A549 (cell line): ENCODE measurements around the gene MORC3. TPM values are rescaled to one million over a fixed set of nuclear protein-coding genes. Genes with fewer than 3 reads are reported as not detected.
"Not testable (repeated sequence)": the region's sequence is repeated elsewhere in the genome, so short reads cannot be mapped to it uniquely, and the experiment has no call there.

Experiments
- ATAC-seq, 2 experiments: fragments of 200-7000 bp in 1 of 2; fragments of >200 bp in 1 of 2; cut with Nextera tagmentation in 1 of 2; cut with Tn5 transposase in 1 of 2; 3 replicates each; pipeline versions ENCODE4 v1.8.0 to v1.9.1; 2018 to 2020; ENCODE audit warnings: mild to moderate bottlenecking in 1 of 2, moderate library complexity in 1 of 2
- CTCF ChIA-PET: fragments of 300-600 bp; sonication (Branson Sonifier 250); formaldehyde crosslinking; extraction: SDS; loops from one replicate; lab custom pipeline; 2021; ENCODE audit warnings: antibody characterized with exemption, inconsistent platforms; lab: Yijun Ruan, JAX
- POLR2A ChIA-PET: fragments of 350-600 bp; formaldehyde crosslinking; extraction: SDS; loops from one replicate; lab custom pipeline; 2021; ENCODE audit warnings: antibody characterized with exemption, inconsistent platforms; lab: Yijun Ruan, JAX
- DNase-seq, 2 experiments: peaks; one replicate each; pipeline versions ENCODE4 v3.0.0 to v3.0.0-alpha.2; 2011 to 2016; ENCODE audit warnings: low read depth in 1 of 2, low spot score in 1 of 2
- FAIRE-seq: peaks from 2 replicates; lab custom pipeline; 2011; peaks lifted over from hg19 to GRCh38; lab: Jason Lieb, UNC
- H3K27ac ChIP-seq, 2 experiments: fragments of >200 bp; sonication (Bioruptor Twin); formaldehyde crosslinking; 3 replicates each; pipeline ENCODE4 v1.5.1; 2016 to 2017
- H3K4me1 ChIP-seq: fragments of >200 bp; sonication (Bioruptor Twin); formaldehyde crosslinking; 3 replicates; pipeline ENCODE4 v1.6.1; 2016
- H3K4me2 ChIP-seq: fragments of >200 bp; sonication (Bioruptor Twin); formaldehyde crosslinking; 3 replicates; pipeline ENCODE4 v1.6.1; 2016
- H3K4me3 ChIP-seq: fragments of >200 bp; sonication (Bioruptor Twin); formaldehyde crosslinking; 3 replicates; pipeline ENCODE4 v1.5.1; 2016
- H3K9me3 ChIP-seq: fragments of >200 bp; sonication (Bioruptor Twin); formaldehyde crosslinking; 3 replicates; pipeline ENCODE4 v1.6.1; 2016
- ATOH8 ChIP-seq: fragments of 250-450 bp; sonication (Bioruptor Pico); IDR thresholded peaks from 2 replicates; pipeline ENCODE4 v1.5.0; 2020; ENCODE audit warnings: low read depth, mild to moderate bottlenecking, moderate library complexity
- BHLHE40 ChIP-seq: IDR thresholded peaks from 2 replicates; pipeline ENCODE4 v1.6.1; 2012; ENCODE audit warnings: low read depth, low read length, inconsistent platforms
- CBX2 ChIP-seq: fragments of 200-600 bp; sonication (generic); IDR thresholded peaks from 2 replicates; pipeline ENCODE4 v1.6.1; 2016; ENCODE audit warnings: low read depth, mild to moderate bottlenecking, borderline replicate concordance
- CHD4 ChIP-seq: fragments of 200-600 bp; sonication (generic); IDR thresholded peaks from 2 replicates; pipeline ENCODE4 v1.6.1; 2016; ENCODE audit warnings: antibody characterized with exemption, mild to moderate bottlenecking, borderline replicate concordance
- EHMT2 ChIP-seq: fragments of 200-600 bp; sonication (generic); IDR thresholded peaks from 2 replicates; pipeline ENCODE4 v1.6.1; 2016; ENCODE audit warnings: antibody characterized with exemption, low read depth, mild to moderate bottlenecking, moderate library complexity
- ELK1 ChIP-seq: fragments of 150-350 bp; IDR thresholded peaks from 2 replicates; pipeline ENCODE4 v1.6.1; 2014; ENCODE audit warnings: low read depth, mild to moderate bottlenecking, low read length
- ESRRA ChIP-seq: fragments of 150-350 bp; IDR thresholded peaks from 2 replicates; pipeline ENCODE4 v1.6.1; 2014; ENCODE audit warnings: mild to moderate bottlenecking, low read length, borderline replicate concordance
- GATA3 ChIP-seq: IDR thresholded peaks from 2 replicates; pipeline ENCODE4 v1.6.1; 2012; ENCODE audit warnings: borderline replicate concordance
- HMGXB4 ChIP-seq: fragments of 250-450 bp; sonication (Bioruptor Pico); IDR thresholded peaks from 2 replicates; pipeline ENCODE4 v1.5.0; 2021; ENCODE audit warnings: mild to moderate bottlenecking, moderate library complexity, borderline replicate concordance
- HOXA7 ChIP-seq: fragments of 250-450 bp; sonication (Bioruptor Pico); IDR thresholded peaks from 2 replicates; pipeline ENCODE4 v1.5.0; 2020; ENCODE audit warnings: mild to moderate bottlenecking, moderate library complexity
- RCOR1 ChIP-seq: fragments of 150-350 bp; IDR thresholded peaks from 2 replicates; pipeline ENCODE4 v1.6.1; 2014; ENCODE audit warnings: antibody characterized with exemption, low read length, low read depth
- RFX5 ChIP-seq: fragments of 450-650 bp; IDR thresholded peaks from 2 replicates; pipeline ENCODE4 v1.7.1; 2014; ENCODE audit warnings: antibody characterized with exemption, mild to moderate bottlenecking, moderate library complexity
- ZFP36 ChIP-seq: fragments of 450-650 bp; IDR thresholded peaks from 2 replicates; pipeline ENCODE4 v1.6.1; 2014; ENCODE audit warnings: borderline replicate concordance; ENCODE audit not compliant: partially characterized antibody
- WGBS: methylation state at CpG from one replicate; pipeline ENCODE4 v1.1.6; 2017; ENCODE audit errors: missing lambda C conversion rate; 5-methylcytosine and 5-hydroxymethylcytosine counted together
- polyA plus RNA-seq, 4 experiments: library from polyadenylated mRNA; depleted of rRNA in 3 of 4; stranded (reverse); fragments of >200 nt; fragmentation: RNase III in 1 of 4; extraction: RNeasy Plus Mini Kit Qiagen cat#74134 plus additional on column Dnase treatment in 1 of 4; gene quantifications; 2 replicates in 3 of 4; 3 replicates in 1 of 4; pipeline ENCODE4 v1.2.3, GENCODE V29; 2011 to 2017
- TF ChIP-seq, protein P1 (sequence below): fragments of 200-600 bp; sonication (generic); IDR thresholded peaks from 2 replicates; pipeline ENCODE4 v1.6.1; 2016; ENCODE audit warnings: antibody characterized with exemption, mild to moderate bottlenecking, moderate library complexity
- TF ChIP-seq, protein P2 (sequence below): IDR thresholded peaks from 2 replicates; pipeline ENCODE4 v1.6.1; 2012

The MORC3 gene
- polyA plus RNA-seq, 2 of the 4 experiments (the other 2 are of a cell fraction) = 9.7 to 21.5 TPM

DNA sequence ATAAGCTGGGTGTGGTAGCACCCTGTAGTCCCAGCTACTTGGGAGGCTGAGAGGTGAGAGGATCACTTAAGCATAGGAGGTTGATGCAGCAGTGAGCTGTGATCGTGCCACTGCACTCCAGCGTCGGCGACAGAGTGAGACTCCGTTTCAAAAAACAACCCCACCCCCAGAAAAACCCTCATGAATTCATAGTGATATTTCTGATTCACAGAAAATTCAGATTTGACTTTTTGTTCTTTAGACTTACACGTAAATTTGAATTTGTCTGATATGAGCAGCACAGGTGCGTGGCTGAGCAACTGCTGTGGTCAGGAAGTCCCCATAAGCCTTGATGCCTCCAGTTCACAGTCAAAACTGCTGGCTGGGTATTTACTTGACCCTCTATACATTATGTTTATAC lies 10.0 kb upstream of the MORC3 start:
- CTCF ChIA-PET = interaction anchor here (1.0 kb wide), 1 partner anchor 63 kb away, joined by 3 read pairs; no protein-coding TSS in a partner anchor
- TF ChIP-seq RCOR1 = no peak
- no peak for TF ChIP-seq ESRRA
- TF ChIP-seq ELK1 = no peak
- no peak for TF ChIP-seq ATOH8
- TF ChIP-seq ZFP36 = no peak
- no peak for TF ChIP-seq CHD4
- TF ChIP-seq GATA3 = no peak
- TF ChIP-seq, protein P1, sequence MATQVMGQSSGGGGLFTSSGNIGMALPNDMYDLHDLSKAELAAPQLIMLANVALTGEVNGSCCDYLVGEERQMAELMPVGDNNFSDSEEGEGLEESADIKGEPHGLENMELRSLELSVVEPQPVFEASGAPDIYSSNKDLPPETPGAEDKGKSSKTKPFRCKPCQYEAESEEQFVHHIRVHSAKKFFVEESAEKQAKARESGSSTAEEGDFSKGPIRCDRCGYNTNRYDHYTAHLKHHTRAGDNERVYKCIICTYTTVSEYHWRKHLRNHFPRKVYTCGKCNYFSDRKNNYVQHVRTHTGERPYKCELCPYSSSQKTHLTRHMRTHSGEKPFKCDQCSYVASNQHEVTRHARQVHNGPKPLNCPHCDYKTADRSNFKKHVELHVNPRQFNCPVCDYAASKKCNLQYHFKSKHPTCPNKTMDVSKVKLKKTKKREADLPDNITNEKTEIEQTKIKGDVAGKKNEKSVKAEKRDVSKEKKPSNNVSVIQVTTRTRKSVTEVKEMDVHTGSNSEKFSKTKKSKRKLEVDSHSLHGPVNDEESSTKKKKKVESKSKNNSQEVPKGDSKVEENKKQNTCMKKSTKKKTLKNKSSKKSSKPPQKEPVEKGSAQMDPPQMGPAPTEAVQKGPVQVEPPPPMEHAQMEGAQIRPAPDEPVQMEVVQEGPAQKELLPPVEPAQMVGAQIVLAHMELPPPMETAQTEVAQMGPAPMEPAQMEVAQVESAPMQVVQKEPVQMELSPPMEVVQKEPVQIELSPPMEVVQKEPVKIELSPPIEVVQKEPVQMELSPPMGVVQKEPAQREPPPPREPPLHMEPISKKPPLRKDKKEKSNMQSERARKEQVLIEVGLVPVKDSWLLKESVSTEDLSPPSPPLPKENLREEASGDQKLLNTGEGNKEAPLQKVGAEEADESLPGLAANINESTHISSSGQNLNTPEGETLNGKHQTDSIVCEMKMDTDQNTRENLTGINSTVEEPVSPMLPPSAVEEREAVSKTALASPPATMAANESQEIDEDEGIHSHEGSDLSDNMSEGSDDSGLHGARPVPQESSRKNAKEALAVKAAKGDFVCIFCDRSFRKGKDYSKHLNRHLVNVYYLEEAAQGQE = no peak
- no peak for TF ChIP-seq EHMT2
- no peak for TF ChIP-seq HMGXB4 (CRISPR knock-in tag)
- TF ChIP-seq HOXA7 (CRISPR knock-in tag) = no peak
- TF ChIP-seq BHLHE40 = no peak
- TF ChIP-seq CBX2 = no peak
- no peak for TF ChIP-seq RFX5
- TF ChIP-seq, protein P2, sequence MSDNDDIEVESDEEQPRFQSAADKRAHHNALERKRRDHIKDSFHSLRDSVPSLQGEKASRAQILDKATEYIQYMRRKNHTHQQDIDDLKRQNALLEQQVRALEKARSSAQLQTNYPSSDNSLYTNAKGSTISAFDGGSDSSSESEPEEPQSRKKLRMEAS = no peak
- Histone ChIP-seq H3K27ac (no peak overlapping the region), H3K4me1 (no peaks in the 10 kb centered on the region), H3K9me3 (no peaks in the 10 kb centered on the region; the same call in 2 of the 3 replicates), H3K4me2 (no peak overlapping the region), H3K4me3 (no peak overlapping the region)
- FAIRE-seq (no peak), ATAC-seq (no peak), DNase-seq (no peak)
- 94% methylated on average over 7 of the region's 7 CpGs for WGBS
- POLR2A ChIA-PET = no interaction called here

DNA sequence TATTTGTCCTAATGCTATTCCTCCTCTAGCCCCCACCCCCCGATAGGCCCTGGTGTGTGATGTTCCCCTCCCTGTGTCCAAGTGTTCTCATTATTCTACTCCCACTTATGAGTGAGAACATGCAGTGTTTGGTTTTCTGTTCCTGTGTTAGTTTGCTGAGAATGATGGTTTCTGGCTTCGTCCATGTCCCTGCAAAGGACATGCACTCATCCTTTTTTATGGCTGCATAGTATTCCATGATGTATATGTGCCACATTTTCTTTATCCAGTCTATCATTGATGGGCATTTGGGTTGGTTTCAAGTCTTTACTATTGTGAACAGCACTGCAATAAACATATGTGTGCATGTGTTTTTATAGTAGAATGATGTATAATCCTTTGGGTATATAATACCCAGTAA lies 6.6 kb upstream of the MORC3 start:
- H3K4me3 ChIP-seq, H3K4me1 ChIP-seq, ATAC-seq, H3K4me2 ChIP-seq, POLR2A ChIA-PET, FAIRE-seq, H3K9me3 ChIP-seq, DNase-seq, H3K27ac ChIP-seq, CTCF ChIA-PET: not testable (repeated sequence)
- WGBS = 41% methylated on average over 2 of the region's 2 CpGs

GRCh38 chr21:36316045-36316444 lies 4.0 kb upstream of the MORC3 start:
- FAIRE-seq, H3K27ac ChIP-seq, H3K4me2 ChIP-seq, ATAC-seq, DNase-seq, H3K9me3 ChIP-seq, H3K4me1 ChIP-seq, H3K4me3 ChIP-seq, POLR2A ChIA-PET: not testable (repeated sequence)
- CTCF ChIA-PET = interaction anchor here (0.6 to 1.3 kb wide), 2 partner anchors 14 to 55 kb away, joined by 3 to 5 read pairs; no protein-coding TSS in a partner anchor
- 73% methylated on average over 3 of the region's 3 CpGs for WGBS
